Midbrain (tissue), 1 donor: Measurements from ENCODE around the gene SPEF2.
A peak's percentile ranks its signal among the peaks of the same experiment; 100 is the strongest.

Source experiments
- DNase-seq: peaks from one replicate; lab custom pipeline; 2025; lab: John Stamatoyannopoulos, UW

Gene SPEF2, protein sequence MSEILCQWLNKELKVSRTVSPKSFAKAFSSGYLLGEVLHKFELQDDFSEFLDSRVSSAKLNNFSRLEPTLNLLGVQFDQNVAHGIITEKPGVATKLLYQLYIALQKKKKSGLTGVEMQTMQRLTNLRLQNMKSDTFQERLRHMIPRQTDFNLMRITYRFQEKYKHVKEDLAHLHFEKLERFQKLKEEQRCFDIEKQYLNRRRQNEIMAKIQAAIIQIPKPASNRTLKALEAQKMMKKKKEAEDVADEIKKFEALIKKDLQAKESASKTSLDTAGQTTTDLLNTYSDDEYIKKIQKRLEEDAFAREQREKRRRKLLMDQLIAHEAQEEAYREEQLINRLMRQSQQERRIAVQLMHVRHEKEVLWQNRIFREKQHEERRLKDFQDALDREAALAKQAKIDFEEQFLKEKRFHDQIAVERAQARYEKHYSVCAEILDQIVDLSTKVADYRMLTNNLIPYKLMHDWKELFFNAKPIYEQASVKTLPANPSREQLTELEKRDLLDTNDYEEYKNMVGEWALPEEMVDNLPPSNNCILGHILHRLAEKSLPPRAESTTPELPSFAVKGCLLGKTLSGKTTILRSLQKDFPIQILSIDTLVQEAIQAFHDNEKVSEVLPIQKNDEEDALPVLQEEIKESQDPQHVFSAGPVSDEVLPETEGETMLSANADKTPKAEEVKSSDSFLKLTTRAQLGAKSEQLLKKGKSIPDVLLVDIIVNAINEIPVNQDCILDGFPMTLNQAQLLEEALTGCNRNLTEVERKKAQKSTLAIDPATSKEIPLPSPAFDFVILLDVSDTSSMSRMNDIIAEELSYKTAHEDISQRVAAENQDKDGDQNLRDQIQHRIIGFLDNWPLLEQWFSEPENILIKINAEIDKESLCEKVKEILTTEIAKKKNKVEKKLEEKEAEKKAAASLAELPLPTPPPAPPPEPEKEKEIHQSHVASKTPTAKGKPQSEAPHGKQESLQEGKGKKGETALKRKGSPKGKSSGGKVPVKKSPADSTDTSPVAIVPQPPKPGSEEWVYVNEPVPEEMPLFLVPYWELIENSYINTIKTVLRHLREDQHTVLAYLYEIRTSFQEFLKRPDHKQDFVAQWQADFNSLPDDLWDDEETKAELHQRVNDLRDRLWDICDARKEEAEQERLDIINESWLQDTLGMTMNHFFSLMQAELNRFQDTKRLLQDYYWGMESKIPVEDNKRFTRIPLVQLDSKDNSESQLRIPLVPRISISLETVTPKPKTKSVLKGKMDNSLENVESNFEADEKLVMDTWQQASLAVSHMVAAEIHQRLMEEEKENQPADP (N-terminal part only)

DNA sequence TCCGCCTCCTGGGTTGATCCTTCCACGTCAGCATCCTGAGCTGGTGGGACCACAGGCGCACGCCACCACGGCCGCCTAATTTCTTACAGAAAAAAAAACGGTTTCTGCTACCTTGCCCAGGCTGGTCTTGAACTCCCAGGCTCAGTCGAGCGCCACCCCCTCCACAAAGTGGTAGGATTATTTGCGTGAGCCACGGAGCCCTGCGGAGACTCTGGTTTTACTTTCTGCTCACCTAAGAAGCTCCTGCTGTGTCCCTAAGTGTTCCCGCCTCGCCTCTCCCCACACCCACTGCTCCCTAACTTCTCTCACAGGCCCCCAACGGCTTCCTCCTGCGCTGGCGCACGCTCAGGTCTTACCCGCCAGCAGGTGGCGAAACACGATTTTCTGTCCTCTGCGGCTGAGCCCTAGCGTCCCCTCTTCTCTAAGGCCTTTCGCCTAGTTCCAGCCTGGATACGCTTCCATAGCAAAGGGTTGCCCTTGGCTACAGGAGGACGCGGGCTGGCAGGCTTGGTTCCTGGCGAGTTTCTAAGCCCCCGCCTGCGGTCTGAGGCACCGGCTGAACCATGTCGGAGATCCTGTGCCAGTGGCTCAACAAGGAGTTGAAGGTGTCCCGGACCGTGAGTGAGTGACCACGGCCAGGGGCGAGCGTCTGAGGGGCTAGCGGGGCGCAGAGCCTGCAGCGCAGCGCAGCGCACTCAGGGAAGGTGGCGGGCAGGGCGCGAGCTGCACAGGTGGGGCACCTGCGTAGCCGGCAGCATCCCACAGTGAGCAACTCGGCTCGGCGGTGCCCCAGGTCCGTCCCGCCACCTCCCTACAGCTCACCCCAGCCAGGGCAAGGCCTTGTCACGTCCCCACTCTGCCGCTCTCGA lies at the start of gene SPEF2:
Gene SPEF2, plus strand, starts transcription at position 429 of the 869 bp plus-strand sequence. Its CDS starts 135 bp downstream, at position 564.
- DNase-seq, result peak; percentile 88

DNA sequence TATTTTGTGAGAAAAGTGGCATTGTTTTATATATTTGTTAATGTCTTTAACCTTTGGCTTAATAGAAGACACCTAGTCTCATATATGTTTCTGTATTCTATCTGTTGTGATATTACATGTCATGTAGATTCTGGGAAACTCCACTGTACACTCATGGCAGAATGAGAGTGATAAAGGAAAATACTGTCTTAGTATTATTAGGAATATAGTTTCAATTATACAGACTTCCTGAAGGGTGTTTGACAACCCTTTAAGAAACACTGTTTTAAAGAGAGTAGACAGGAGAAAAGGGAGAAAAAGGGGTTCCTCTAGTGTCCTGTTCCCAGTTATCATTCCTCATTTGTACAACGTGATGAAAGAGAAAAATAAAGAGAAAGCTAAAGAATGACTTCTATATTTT lies 42.1 kb upstream of the SPEF2 start:
- DNase-seq, result no peak

DNA sequence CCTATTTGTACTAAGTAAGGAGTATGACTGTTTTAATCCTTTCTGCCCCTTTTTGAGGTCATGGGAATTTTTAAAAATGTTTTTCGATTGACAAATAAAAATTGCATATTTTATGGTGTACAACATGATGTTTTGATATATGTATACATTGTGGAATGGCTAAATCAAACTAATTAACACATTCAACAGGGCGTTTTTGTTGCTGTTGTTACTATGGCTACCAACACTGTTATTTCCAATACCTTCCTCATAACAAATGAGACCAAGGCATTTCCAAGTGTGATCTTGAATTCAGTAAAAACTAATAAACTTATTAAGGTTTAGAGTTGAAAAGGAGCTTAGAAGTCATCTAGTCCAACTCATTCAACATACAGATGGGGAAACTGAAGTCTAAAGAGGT lies 30.2 kb upstream of the SPEF2 start:
- DNase-seq, result no peak

- DNase-seq, result no peak
Observed at GRCh38 chr5:35593338-35593737, 24.3 kb upstream of the SPEF2 start.

- DNase-seq, result no peak
Observed at GRCh38 chr5:35598707-35599370, 18.8 kb upstream of the SPEF2 start.

- DNase-seq, result no peak
Observed at GRCh38 chr5:35600591-35600990, 17.1 kb upstream of the SPEF2 start.

GRCh38 chr5:35608881-35609779 lies 8.5 kb upstream of the SPEF2 start:
- DNase-seq, result no peak

DNA sequence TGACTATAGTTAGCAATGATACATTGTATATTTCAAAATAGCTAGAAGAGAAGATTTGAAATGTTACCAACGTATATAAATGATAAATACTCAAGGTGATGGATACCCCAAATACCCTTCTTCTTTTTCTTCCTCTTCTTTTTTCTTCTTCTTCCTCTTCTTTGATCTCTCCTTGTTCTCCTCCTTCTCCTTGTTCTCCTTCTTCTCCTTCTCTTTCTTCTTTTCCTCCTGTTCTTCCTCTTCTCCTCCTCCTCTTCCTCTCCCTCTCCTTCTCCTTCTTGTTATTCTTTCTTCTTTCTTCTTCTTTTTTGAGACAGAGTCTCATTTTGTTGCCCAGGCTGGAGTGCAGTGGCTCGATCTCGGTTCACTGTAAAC lies 616 bp upstream of the SPEF2 start:
- no peak for DNase-seq

- DNase-seq, result no peak
Observed at GRCh38 chr5:35618304-35618636, 607 bp downstream of the SPEF2 start.

GRCh38 chr5:35618781-35619180 lies 1.1 kb downstream of the SPEF2 start:
- DNase-seq, result no peak

- DNase-seq, result no peak
Observed at GRCh38 chr5:35622974-35623373, 5.3 kb downstream of the SPEF2 start.

DNA sequence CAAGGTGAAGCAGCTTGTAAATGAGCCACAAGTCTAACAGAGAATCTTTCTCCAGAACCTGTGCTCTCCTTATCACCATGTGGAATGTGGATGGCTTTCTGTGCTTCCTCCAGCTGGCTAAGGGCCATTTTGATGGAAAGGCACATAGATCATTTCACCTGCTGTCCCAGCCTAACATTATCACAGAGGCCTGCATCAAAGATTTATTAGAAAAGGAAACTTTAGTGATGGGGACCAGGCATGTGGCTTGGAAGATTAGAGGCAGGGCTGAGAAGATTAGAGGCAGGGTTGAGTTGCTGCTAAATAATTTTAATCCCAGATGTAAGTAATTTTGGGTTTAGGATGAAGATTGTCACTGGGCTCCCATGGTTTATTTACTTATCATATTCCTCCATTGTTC lies 6.3 kb downstream of the SPEF2 start:
- DNase-seq, result no peak

- DNase-seq, result no peak
Observed at GRCh38 chr5:35626108-35626507, 8.4 kb downstream of the SPEF2 start.

GRCh38 chr5:35626553-35626952 lies 8.9 kb downstream of the SPEF2 start:
- DNase-seq, result no peak

DNA sequence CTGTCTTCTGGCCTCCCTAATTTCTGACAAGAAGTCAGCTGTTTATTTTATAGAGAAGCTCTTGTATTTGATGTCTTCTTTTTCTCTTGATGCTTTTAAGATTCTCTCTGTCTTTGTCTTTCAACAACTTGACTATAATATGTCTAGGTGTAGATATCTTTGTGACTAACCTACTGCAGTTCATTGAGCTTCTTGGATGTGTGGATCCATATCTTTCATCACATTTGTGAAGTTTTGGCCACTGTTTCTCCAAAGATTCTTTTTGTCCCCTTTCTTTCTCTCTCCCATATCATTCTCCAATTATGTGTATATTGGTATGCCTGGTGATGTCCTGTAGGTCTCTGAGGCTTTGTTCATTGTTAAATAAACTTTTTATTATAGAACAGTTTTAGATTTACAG lies 16.7 kb downstream of the SPEF2 start:
- no peak for DNase-seq

GRCh38 chr5:35640623-35641022 lies 23.0 kb downstream of the SPEF2 start:
- no peak for DNase-seq

GRCh38 chr5:35644543-35644942 lies 26.9 kb downstream of the SPEF2 start:
- no peak for DNase-seq

- DNase-seq, result no peak
Observed at GRCh38 chr5:35647128-35647527, 29.5 kb downstream of the SPEF2 start.

DNA sequence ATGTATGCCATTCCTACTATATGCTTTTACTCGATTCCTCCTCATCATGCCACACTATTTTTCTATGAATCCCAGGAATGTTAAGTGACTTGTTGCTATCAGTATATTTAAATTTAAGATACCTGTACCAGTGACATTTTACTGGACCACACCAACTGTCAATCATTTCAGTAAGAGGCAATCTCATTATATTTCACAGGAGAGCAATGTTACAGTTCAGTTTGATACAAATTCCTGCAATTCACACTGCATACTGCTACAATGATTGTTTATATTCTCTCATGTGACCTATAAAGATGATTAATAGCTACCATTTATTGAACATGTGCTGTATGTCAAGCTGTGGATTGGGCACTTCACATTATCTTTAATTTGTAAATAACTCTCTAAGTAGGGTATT lies 30.0 kb downstream of the SPEF2 start:
- no peak for DNase-seq
